Posterior vena cava (tissue), 2 donors: ENCODE results near the gene CRK. TPM values are rescaled to one million over a fixed set of nuclear protein-coding genes. Genes with fewer than 3 reads are reported as not detected.

Source experiments
- DNase-seq: peaks from one replicate; pipeline ENCODE4 v3.0.0-alpha.2; 2020; ENCODE audit warnings: low spot score
- intact Hi-C, 2 donors: fragments of 100-400 bp; cut with DNase I; formaldehyde crosslinking; loops; one replicate each; pipeline versions ENCODE4 v1.14.1 to v1.14.2; 2022 to 2023
- long read RNA-seq, 2 donors: library from polyadenylated mRNA; unstranded; transcript quantifications; one replicate each; pipeline ENCODE4 v2.0.0, GENCODE V29; 2020 to 2021
- total RNA-seq, 2 donors: library from RNA; stranded (reverse); fragmentation: NEBNext Ultra II Directional; extraction: Animal tissue kit (Norgen Biotek cat#: 25700); gene quantifications; one replicate each; pipeline ENCODE4 v1.2.1, GENCODE V29; 2021
- donor health status: DM: yes; HTN: yes; CAD: no.
- donor health status: DM: yes; HTN: yes; CAD: no.

Gene CRK
- total RNA-seq: 10 to 100 TPM; 56.6 to 58.0 TPM
- long read RNA-seq, donor 1, transcript CRK-201 (3 exons, 3,880 nt): major isoform, 12 of 30 reads
- long read RNA-seq, donor 1, transcript CRK-202 (3 exons, 3,675 nt): minor isoform, 11 of 30 reads
- long read RNA-seq, donor 1, partial matches to known transcripts: 2 of 30 reads
- long read RNA-seq, donor 1, other reads (novel, unspliced or antisense): 5 of 30 reads
- long read RNA-seq, donor 2, transcript CRK-201 (3 exons, 3,880 nt): minor isoform, 11 of 42 reads
- long read RNA-seq, donor 2, transcript CRK-202 (3 exons, 3,675 nt): major isoform, 14 of 42 reads
- long read RNA-seq, donor 2, partial matches to known transcripts: 1 of 42 reads
- long read RNA-seq, donor 2, other reads (novel, unspliced or antisense): 16 of 42 reads

GRCh38 chr17:1455797-1456599 is at the start of gene CRK:
CRK (minus strand) TSS chr17:1456232; CDS start chr17:1456117, 115 bp downstream.
- peak; percentile 99 for DNase-seq
- intact Hi-C loops: loop anchor here (5.0 to 10.0 kb wide), 3 partner anchors 59 to 91 kb away; partner anchors contain the start of gene INPP5K (in 2 of the 2)

GRCh38 chr17:1505586-1505985 is 49.6 kb upstream of the CRK start:
- DNase-seq: no peak
- intact Hi-C loops: no loop called here

GRCh38 chr17:1504866-1505265 is 48.8 kb upstream of the CRK start:
- intact Hi-C loops: no loop called here
- DNase-seq: no peak

GRCh38 chr17:1503699-1504098 is 47.7 kb upstream of the CRK start:
- intact Hi-C loops: no loop called here
- DNase-seq: no peak

GRCh38 chr17:1498869-1499268 is 42.8 kb upstream of the CRK start:
- intact Hi-C loops: loop anchor here (10.0 kb wide), 1 partner anchor 134 kb away; no protein-coding TSS in a partner anchor
- no peak for DNase-seq

GRCh38 chr17:1498233-1498632 is 42.2 kb upstream of the CRK start:
- no peak for DNase-seq
- intact Hi-C loops: loop anchor here (10.0 kb wide), 1 partner anchor 133 kb away; no protein-coding TSS in a partner anchor

GRCh38 chr17:1497831-1498230 is 41.8 kb upstream of the CRK start:
- DNase-seq: no peak
- intact Hi-C loops: loop anchor here (10.0 kb wide), 1 partner anchor 133 kb away; no protein-coding TSS in a partner anchor

- intact Hi-C loops: loop anchor here (10.0 kb wide), 1 partner anchor 132 kb away; no protein-coding TSS in a partner anchor
- no peak for DNase-seq
Observed at GRCh38 chr17:1496869-1497268, 40.8 kb upstream of the CRK start.

- intact Hi-C loops: loop anchor here (10.0 kb wide), 1 partner anchor 131 kb away; no protein-coding TSS in a partner anchor
- DNase-seq: no peak
Observed at GRCh38 chr17:1495265-1495989, 39.4 kb upstream of the CRK start.

GRCh38 chr17:1494736-1495253 is 38.8 kb upstream of the CRK start:
- intact Hi-C loops: loop anchor here (10.0 kb wide), 1 partner anchor 130 kb away; no protein-coding TSS in a partner anchor
- DNase-seq: no peak

- no peak for DNase-seq
- intact Hi-C loops: loop anchor here (10.0 kb wide), 1 partner anchor 129 kb away; no protein-coding TSS in a partner anchor
Observed at GRCh38 chr17:1494203-1494602, 38.2 kb upstream of the CRK start.

- DNase-seq: no peak
- intact Hi-C loops: loop anchor here (10.0 kb wide), 1 partner anchor 129 kb away; no protein-coding TSS in a partner anchor
Observed at GRCh38 chr17:1493291-1493980, 37.4 kb upstream of the CRK start.

- intact Hi-C loops: loop anchor here (10.0 kb wide), 1 partner anchor 128 kb away; no protein-coding TSS in a partner anchor
- no peak for DNase-seq
Observed at GRCh38 chr17:1492249-1493206, 36.5 kb upstream of the CRK start, which contains the start of gene MYO1C. MYO1C (minus strand) TSS chr17:1492686; CDS start chr17:1492487, 199 bp downstream.

- intact Hi-C loops: loop anchor here (10.0 kb wide), 1 partner anchor 127 kb away; no protein-coding TSS in a partner anchor
- DNase-seq: peak; percentile 91
Observed at GRCh38 chr17:1491443-1492248, 35.6 kb upstream of the CRK start.

GRCh38 chr17:1490643-1491442 is 34.8 kb upstream of the CRK start:
- peak; percentile 94 for DNase-seq
- intact Hi-C loops: loop anchor here (10.0 kb wide), 1 partner anchor 126 kb away; no protein-coding TSS in a partner anchor
